K562 (cell line): ENCODE data around the gene ZNF468. TPM values are rescaled to one million over a fixed set of nuclear protein-coding genes. Genes with fewer than 3 reads are reported as not detected.
A peak's percentile ranks its signal among the peaks of the same experiment; 100 is the strongest.

Experiments
- MGA ChIP-seq: fragments of 450-650 bp; IDR thresholded peaks from 2 replicates; pipeline ENCODE4 v1.6.1; 2016; ENCODE audit warnings: mild to moderate bottlenecking, moderate library complexity
- NONO ChIP-seq, 2 experiments: fragments of 200-400 bp in 1 of 2; fragments of 450-650 bp in 1 of 2; formaldehyde crosslinking in 1 of 2; IDR thresholded peaks; 2 replicates each; pipeline ENCODE4 v1.6.1; 2017; ENCODE audit warnings: low read depth in 2 of 2, mild to moderate bottlenecking in 2 of 2, moderate library complexity in 2 of 2, low read length in 1 of 2
- NR4A1 ChIP-seq, 2 experiments: fragments of 250-450 bp in 1 of 2; fragments of 450-650 bp in 1 of 2; sonication (Bioruptor Pico) in 1 of 2; IDR thresholded peaks; 2 replicates each; pipeline versions ENCODE4 v1.4.0 to v1.6.1; 2016 to 2020; ENCODE audit warnings: mild to moderate bottlenecking in 2 of 2, missing compliant biosample characterization in 1 of 2, missing genetic modification characterization in 1 of 2, moderate library complexity in 1 of 2
- RBM14 ChIP-seq: fragments of 200-400 bp; formaldehyde crosslinking; IDR thresholded peaks from 2 replicates; pipeline ENCODE4 v1.6.1; 2018; ENCODE audit warnings: low read depth, mild to moderate bottlenecking, low read length, moderate library complexity, borderline replicate concordance; ENCODE audit not compliant: insufficient read depth
- TOE1 ChIP-seq, 2 experiments: fragments of 450-650 bp in 1 of 2; sonication (generic) in 1 of 2; formaldehyde crosslinking in 1 of 2; IDR thresholded peaks; 2 replicates each; pipeline versions ENCODE4 v1.7.1 to v1.8.0; 2016 to 2022; ENCODE audit warnings: borderline replicate concordance in 2 of 2, mild to moderate bottlenecking in 2 of 2, antibody characterized with exemption in 1 of 2, inconsistent platforms in 1 of 2, low read depth in 1 of 2, missing genetic modification reagents in 1 of 2, moderate library complexity in 1 of 2
- TRIM28 ChIP-seq: fragments of 450-650 bp; IDR thresholded peaks from 2 replicates; pipeline ENCODE4 v1.6.1; 2017
- ZNF212 ChIP-seq: fragments of 450-650 bp; formaldehyde crosslinking; IDR thresholded peaks from 2 replicates; pipeline ENCODE4 v1.4.0; 2020; ENCODE audit warnings: mild to moderate bottlenecking
- polyA plus RNA-seq, 8 experiments: library from polyadenylated mRNA; depleted of rRNA in 4 of 8; stranded (reverse) in 5 of 8; unstranded in 3 of 8; fragments of >200 nt; fragmentation: Nextera tagmentation in 2 of 8; fragmentation: Illumina TruSeq in 1 of 8; extraction: Ambion mirVana in 2 of 8; extraction: Trizol in 1 of 8; gene quantifications; 2 replicates each; pipeline versions ENCODE4 v1.2.1 to v1.2.3, GENCODE V29; 2011 to 2014; ENCODE audit warnings: inconsistent platforms in 1 of 8, missing spikeins in 1 of 8
- total RNA-seq, 7 experiments: library from RNA; depleted of rRNA in 6 of 7; stranded (reverse); fragments of >200 nt in 6 of 7; fragmentation: Illumina TruSeq in 2 of 7; extraction: Trizol in 2 of 7; gene quantifications; 2 replicates each; pipeline versions ENCODE4 v1.2.1 to v1.2.3, GENCODE V29; 2011 to 2021; ENCODE audit warnings: low replicate concordance in 1 of 7
- TF ChIP-seq, protein P1 (sequence below): fragments of 200-400 bp; formaldehyde crosslinking; IDR thresholded peaks from 2 replicates; pipeline ENCODE4 v1.6.1; 2017; ENCODE audit warnings: mild to moderate bottlenecking, low read depth, low read length, moderate library complexity
- TF ChIP-seq, protein P2 (sequence below): fragments of 250-450 bp; sonication (Bioruptor Pico); IDR thresholded peaks from 2 replicates; pipeline ENCODE4 v1.8.0; 2022; ENCODE audit warnings: inconsistent platforms, mild to moderate bottlenecking, moderate library complexity, borderline replicate concordance

The ZNF468 gene
- total and polyA plus RNA-seq, 9 of the 15 experiments (the other 6 are each of a cell fraction or from before 2014, with no cell fraction given): 15.9 to 36.2 (median 23.2) TPM

- TF ChIP-seq, protein P1, sequence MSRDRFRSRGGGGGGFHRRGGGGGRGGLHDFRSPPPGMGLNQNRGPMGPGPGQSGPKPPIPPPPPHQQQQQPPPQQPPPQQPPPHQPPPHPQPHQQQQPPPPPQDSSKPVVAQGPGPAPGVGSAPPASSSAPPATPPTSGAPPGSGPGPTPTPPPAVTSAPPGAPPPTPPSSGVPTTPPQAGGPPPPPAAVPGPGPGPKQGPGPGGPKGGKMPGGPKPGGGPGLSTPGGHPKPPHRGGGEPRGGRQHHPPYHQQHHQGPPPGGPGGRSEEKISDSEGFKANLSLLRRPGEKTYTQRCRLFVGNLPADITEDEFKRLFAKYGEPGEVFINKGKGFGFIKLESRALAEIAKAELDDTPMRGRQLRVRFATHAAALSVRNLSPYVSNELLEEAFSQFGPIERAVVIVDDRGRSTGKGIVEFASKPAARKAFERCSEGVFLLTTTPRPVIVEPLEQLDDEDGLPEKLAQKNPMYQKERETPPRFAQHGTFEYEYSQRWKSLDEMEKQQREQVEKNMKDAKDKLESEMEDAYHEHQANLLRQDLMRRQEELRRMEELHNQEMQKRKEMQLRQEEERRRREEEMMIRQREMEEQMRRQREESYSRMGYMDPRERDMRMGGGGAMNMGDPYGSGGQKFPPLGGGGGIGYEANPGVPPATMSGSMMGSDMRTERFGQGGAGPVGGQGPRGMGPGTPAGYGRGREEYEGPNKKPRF: no peak
- TF ChIP-seq TRIM28: no peak
- TF ChIP-seq NR4A1 (CRISPR knock-in tag; IDR thresholded peaks at IDR 0.05): no peak
- TF ChIP-seq NR4A1 (tag; IDR thresholded peaks at IDR 0.05): no peak
- TF ChIP-seq TOE1 (IDR thresholded peaks at IDR 0.05; ENCODE audit: borderline replicate concordance): no peak
- TF ChIP-seq TOE1 (CRISPR knock-in tag; IDR thresholded peaks at IDR 0.05; ENCODE audit: borderline replicate concordance, low read depth): no peak
- no peak for TF ChIP-seq NONO (IDR thresholded peaks at IDR 0.05; ENCODE audit: low read depth in 2 of 2, low read length in 1 of 2)
- TF ChIP-seq, protein P2, sequence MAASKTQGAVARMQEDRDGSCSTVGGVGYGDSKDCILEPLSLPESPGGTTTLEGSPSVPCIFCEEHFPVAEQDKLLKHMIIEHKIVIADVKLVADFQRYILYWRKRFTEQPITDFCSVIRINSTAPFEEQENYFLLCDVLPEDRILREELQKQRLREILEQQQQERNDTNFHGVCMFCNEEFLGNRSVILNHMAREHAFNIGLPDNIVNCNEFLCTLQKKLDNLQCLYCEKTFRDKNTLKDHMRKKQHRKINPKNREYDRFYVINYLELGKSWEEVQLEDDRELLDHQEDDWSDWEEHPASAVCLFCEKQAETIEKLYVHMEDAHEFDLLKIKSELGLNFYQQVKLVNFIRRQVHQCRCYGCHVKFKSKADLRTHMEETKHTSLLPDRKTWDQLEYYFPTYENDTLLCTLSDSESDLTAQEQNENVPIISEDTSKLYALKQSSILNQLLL (CRISPR knock-in tag): no peak
- peak; percentile 85 for TF ChIP-seq MGA
- TF ChIP-seq ZNF212: peak; percentile 57; the same call in 1 of the 2 replicates
- no peak for TF ChIP-seq RBM14
Observed at GRCh38 chr19:52897138-52897935, 39.9 kb upstream of the ZNF468 start, which contains the start of gene ZNF320 (continued).
